Heart left ventricle (tissue), 16 donors: ENCODE measurements around the gene SCYGR1. TPM values are rescaled to one million over a fixed set of nuclear protein-coding genes. Genes with fewer than 3 reads are reported as not detected.

Experiments used
- ATAC-seq, 4 donors: fragments of 200-7000 bp; cut with Tn5 transposase; one replicate each; pipeline ENCODE4 v1.9.1; 2020 to 2022; ENCODE audit warnings: moderate library complexity in 4 of 4, mild to moderate bottlenecking in 3 of 4, moderate number of reproducible peaks in 1 of 4
- DNase-seq, 5 donors: peaks; one replicate each; pipeline ENCODE4 v3.0.0-alpha.2; 2020
- H3K27ac ChIP-seq, 12 donors: fragments of 200-600 bp; sonication (generic) in 4 of 12; one replicate each; pipeline versions ENCODE4 v1.5.0 to v1.8.0; 2016 to 2022; ENCODE audit warnings: mild to moderate bottlenecking in 2 of 12
- H3K27me3 ChIP-seq, 9 donors: fragments of 200-600 bp; sonication (generic) in 2 of 9; one replicate each; pipeline versions ENCODE4 v1.5.1 to v1.8.0; 2016 to 2022; ENCODE audit warnings: mild to moderate bottlenecking in 3 of 9
- H3K36me3 ChIP-seq, 9 donors: fragments of 200-600 bp; sonication (generic) in 2 of 9; one replicate each; pipeline versions ENCODE4 v1.5.0 to v1.8.0; 2018 to 2022; ENCODE audit warnings: mild to moderate bottlenecking in 2 of 9
- H3K4me1 ChIP-seq, 12 donors: fragments of 200-600 bp; sonication (generic) in 4 of 12; one replicate each; pipeline versions ENCODE4 v1.5.0 to v1.8.0; 2016 to 2022; ENCODE audit warnings: mild to moderate bottlenecking in 3 of 12
- H3K4me3 ChIP-seq, 12 donors: fragments of 200-600 bp; sonication (generic) in 4 of 12; one replicate each; pipeline versions ENCODE4 v1.5.0 to v1.8.0; 2017 to 2022; ENCODE audit warnings: mild to moderate bottlenecking in 9 of 12, moderate library complexity in 4 of 12
- H3K9me3 ChIP-seq, 12 donors: fragments of 200-600 bp; sonication (generic) in 4 of 12; one replicate each; pipeline versions ENCODE4 v1.5.0 to v1.8.0; 2016 to 2022; ENCODE audit warnings: mild to moderate bottlenecking in 1 of 12
- CTCF ChIP-seq, 12 donors: fragments of 200-600 bp; sonication (generic) in 4 of 12; IDR thresholded peaks; one replicate each; pipeline versions ENCODE4 v1.5.0 to v1.8.0; 2018 to 2022; ENCODE audit warnings: antibody characterized with exemption in 12 of 12, mild to moderate bottlenecking in 5 of 12
- POLR2A ChIP-seq, 2 donors: fragments of 450-650 bp; IDR thresholded peaks; one replicate each; pipeline ENCODE4 v1.6.1; 2017; ENCODE audit warnings: antibody characterized with exemption in 2 of 2, mild to moderate bottlenecking in 2 of 2, moderate library complexity in 2 of 2
- WGBS, 4 donors: extraction: QIAGEN DNeasy Blood & Tissue Kit in 2 of 4; methylation state at CpG; one replicate each; pipeline versions ENCODE4 v1.1.5 to v1.1.7; 2013 to 2018; 5-methylcytosine and 5-hydroxymethylcytosine counted together
- intact Hi-C, 10 donors: fragments of 100-400 bp; cut with DNase I; formaldehyde crosslinking; loops; one replicate each; pipeline versions ENCODE4 v1.11.1 to v1.14.2; 2022
- polyA plus RNA-seq, 2 donors: library from polyadenylated mRNA; stranded (reverse); fragments of 200-250 nt; gene quantifications; one replicate each; pipeline ENCODE4 v1.2.3, GENCODE V29; 2013
- total RNA-seq, 9 donors: library from RNA; depleted of rRNA in 2 of 9; stranded (reverse); fragments of >200 nt in 2 of 9; fragmentation: NEBNext Ultra II Directional in 3 of 9; extraction: Animal tissue kit (Norgen Biotek cat#: 25700) in 3 of 9; gene quantifications; one replicate each; pipeline versions ENCODE4 v1.1.0 to v1.2.4, GENCODE V29; 2016 to 2023
- donor health status: ischemic (EF 13 %, LVEDD 7.1; RV severe dilation, severe dysfunction).
- donor health status: healthy with polysubstance abuse.
- donor health status: DM: no; HTN: yes; CAD: no.
- donor health status: DM: no; HTN: no; CAD: no.
- donor health status: ischemic (EF 25% LVEDD 6.9; RV normal size, moderate dysfunction).
- donor health status: ischemic (EF 25% LVEDD 5.7; RV mildly dilated, moderate dysfunction).
- donor health status: healthy.
- donor health status: DM: yes; HTN: yes; CAD: no.
- donor health status: ischemic (EF 35%, LVEDD 5.7; RV mildly dilated, moderate dysfunction).
- donor health status: nonischemic (EF 11% LVEDD 7.7; RV severe dilation, severe dysfunction).
- donor health status: DM: yes; HTN: yes; CAD: no.
- donor health status: PGD.
- donor health status: ischemic (EF 29% LVEDD 5.4; RV normal size, mild dysfunction).
- donor health status: nonischemic (EF 23%, LVEDD 6.1; RV moderate dilation, normal function).

SCYGR1 gene
- total and polyA plus RNA-seq, 11 donors = not detected

DNA sequence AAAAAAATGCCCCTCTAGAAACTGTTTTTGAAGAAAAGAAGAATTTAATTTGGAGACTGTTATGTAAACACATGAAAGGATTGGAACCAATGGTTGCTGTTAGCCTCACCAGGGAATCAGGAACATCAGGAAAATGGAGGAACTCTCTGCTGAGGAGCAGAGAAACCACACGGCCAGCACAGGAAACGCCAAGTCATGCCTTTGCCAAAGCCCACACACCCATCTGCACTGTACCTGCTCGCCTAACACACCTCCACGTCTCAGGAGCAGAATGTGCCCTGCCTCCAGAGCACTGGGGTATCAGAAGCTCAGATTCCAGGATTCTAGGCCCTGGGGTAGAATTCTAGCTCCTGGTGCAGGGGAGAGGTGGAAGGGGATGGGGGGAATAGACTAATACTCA is 9.8 kb upstream of the SCYGR1 start:
- Histone ChIP-seq H3K4me3 (no peak overlapping the region), H3K9me3 (no peaks in the 10 kb centered on the region), H3K27ac (no peak overlapping the region), H3K27me3 (no peaks in the 10 kb centered on the region), H3K36me3 (no peaks in the 10 kb centered on the region), H3K4me1 (peaks cover 0 to 11% (median 0%) of the 10 kb centered on the region in 12 donors)
- DNase-seq (no peak), ATAC-seq (no peak)
- WGBS, 4 donors = 43 to 78% (median 64%) methylated on average over 4 of the region's 4 CpGs
- intact Hi-C loops = no loop called here
- TF ChIP-seq POLR2A (IDR thresholded peaks at IDR 0.05) (no peak), CTCF (IDR thresholded peaks at IDR 0.05) (no peak)

DNA sequence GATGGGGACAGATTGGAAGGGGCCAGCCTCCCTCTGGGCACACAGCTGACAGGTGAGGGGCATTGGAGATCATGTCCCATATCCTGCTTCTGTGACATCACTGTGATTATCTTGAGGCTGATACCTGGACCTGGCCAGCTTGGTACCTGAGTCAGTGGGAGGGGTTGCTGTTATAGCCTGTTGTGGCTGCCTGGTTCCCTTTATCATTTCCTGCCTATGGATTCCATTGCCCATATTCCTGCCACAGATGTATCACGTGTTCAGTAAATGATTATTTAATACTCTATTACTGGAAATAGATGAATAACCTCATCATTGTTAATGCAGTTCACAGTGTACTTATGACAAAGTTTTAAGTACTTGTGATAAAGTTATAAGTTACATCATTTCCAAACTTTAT is 7.8 kb upstream of the SCYGR1 start:
- no peak for ATAC-seq
- DNase-seq = no peak
- intact Hi-C loops = no loop called here
- WGBS, 4 donors = 68 to 80% (median 70%) methylated on average over 1 of the region's 1 CpG
- no peak overlapping the region for H3K27ac ChIP-seq
- H3K4me1 ChIP-seq = peaks cover 0 to 11% (median 0%) of the 10 kb centered on the region in 12 donors
- no peaks in the 10 kb centered on the region for H3K27me3 ChIP-seq
- TF ChIP-seq POLR2A (IDR thresholded peaks at IDR 0.05) (no peak), CTCF (IDR thresholded peaks at IDR 0.05) (no peak)
- no peaks in the 10 kb centered on the region for H3K9me3 ChIP-seq
- no peak overlapping the region for H3K4me3 ChIP-seq
- no peaks in the 10 kb centered on the region for H3K36me3 ChIP-seq

- Histone ChIP-seq H3K4me1 (peaks cover 0 to 11% (median 0%) of the 10 kb centered on the region in 12 donors), H3K9me3 (no peaks in the 10 kb centered on the region), H3K4me3 (no peak overlapping the region), H3K27me3 (no peaks in the 10 kb centered on the region), H3K27ac (no peak overlapping the region), H3K36me3 (no peaks in the 10 kb centered on the region)
- 49 to 96% (median 80%) methylated on average over 2 of the region's 2 CpGs for WGBS, 4 donors
- intact Hi-C loops = no loop called here
- TF ChIP-seq CTCF (IDR thresholded peaks at IDR 0.05) (no peak), POLR2A (IDR thresholded peaks at IDR 0.05) (no peak)
- DNase-seq = no peak
- ATAC-seq = no peak
Observed at GRCh38 chr2:227394401-227394800, 6.7 kb upstream of the SCYGR1 start.

DNA sequence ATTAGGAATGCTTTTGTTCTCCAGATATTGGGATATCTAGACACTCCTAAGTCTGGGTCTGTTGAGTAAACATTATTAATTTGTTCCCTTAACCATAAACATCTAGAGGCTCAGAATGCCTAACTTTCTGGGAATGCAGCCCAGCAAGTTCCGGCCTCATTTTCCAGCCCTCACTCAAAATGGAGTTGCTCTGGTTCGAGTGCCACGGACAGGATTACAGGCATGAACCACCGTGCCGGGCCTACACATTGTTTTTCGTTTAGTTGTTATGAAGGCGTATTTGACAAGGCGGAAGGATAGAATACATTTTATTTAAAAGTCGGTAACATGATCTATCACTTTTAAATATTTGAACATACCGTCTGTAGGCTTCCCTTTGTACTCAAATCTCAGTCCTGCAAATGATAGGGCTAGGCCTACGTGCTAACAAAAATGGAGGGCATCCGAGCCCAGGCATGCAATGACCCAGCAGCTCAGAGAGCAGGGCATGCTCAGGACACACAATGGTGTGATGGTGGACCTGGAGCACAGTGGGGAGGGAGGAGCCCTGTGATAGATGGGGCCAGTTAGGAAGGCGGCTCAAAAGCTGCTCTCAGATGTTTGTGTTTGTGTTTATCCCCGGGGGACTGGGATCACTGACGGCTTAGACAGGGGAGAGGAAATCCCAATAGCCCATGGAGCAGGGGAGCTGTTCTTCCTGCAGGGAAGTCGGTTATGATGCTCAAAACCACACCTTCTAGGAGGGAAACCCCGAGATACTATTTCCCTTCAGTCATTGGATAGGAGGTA is 2.9 kb upstream of the SCYGR1 start:
- peak in 1 of 4 donors; percentile 20 for ATAC-seq
- Histone ChIP-seq H3K9me3 (peaks cover 0 to 8% (median 0%) of the 10 kb centered on the region in 12 donors), H3K4me3 (no peak overlapping the region), H3K27ac (no peak overlapping the region), H3K4me1 (peaks cover 0 to 5% (median 0%) of the 10 kb centered on the region in 12 donors), H3K36me3 (no peaks in the 10 kb centered on the region), H3K27me3 (peaks cover 0 to 4% (median 0%) of the 10 kb centered on the region in 9 donors)
- intact Hi-C loops = no loop called here
- no peak for TF ChIP-seq CTCF (IDR thresholded peaks at IDR 0.05)
- TF ChIP-seq POLR2A (IDR thresholded peaks at IDR 0.05) = no peak
- DNase-seq = no peak
- WGBS, 4 donors = 83 to 94% (median 84%) methylated on average over 17 of the region's 17 CpGs
